K562 (cell line): Measurements from ENCODE around the gene CLIC5.

Source experiments
- MYBL2 ChIP-seq, 2 experiments: fragments of 450-650 bp in 1 of 2; sonication (generic) in 1 of 2; formaldehyde crosslinking in 1 of 2; IDR thresholded peaks; 2 replicates each; pipeline versions ENCODE4 v1.6.1 to v1.8.1; 2017 to 2022; ENCODE audit warnings: borderline replicate concordance in 1 of 2, inconsistent platforms in 1 of 2, low read depth in 1 of 2, mild to moderate bottlenecking in 1 of 2, missing genetic modification reagents in 1 of 2, moderate library complexity in 1 of 2
- NR1H2 ChIP-seq: sonication (generic); formaldehyde crosslinking; IDR thresholded peaks from 2 replicates; pipeline ENCODE4 v1.4.0; 2020; ENCODE audit warnings: mild to moderate bottlenecking, missing genetic modification reagents

DNA sequence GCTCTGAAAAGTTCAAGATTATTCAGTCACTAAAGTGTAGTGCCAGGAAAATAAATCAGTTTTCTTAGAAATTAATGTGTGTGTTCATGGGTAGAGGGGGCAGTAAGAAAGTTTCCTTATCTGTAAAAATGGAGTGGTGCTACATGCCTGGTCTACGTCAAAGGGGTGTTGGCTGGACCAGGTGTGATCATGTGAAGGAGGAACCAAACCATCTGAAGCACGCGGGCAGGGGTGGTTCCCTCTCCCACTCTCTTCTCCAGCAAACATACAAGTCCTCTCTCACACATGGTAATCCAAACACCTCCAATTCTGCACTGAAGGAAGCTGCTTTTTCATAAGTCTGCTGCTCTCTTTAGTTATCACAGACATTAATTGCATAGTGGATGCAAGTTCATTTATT lies 63.1 kb downstream of the CLIC5 start:
- TF ChIP-seq MYBL2 (IDR thresholded peaks at IDR 0.05; ENCODE audit: low read depth) (no peak), MYBL2 (CRISPR knock-in tag; IDR thresholded peaks at IDR 0.05; ENCODE audit: borderline replicate concordance) (no peak), NR1H2 (CRISPR knock-in tag) (no peak)
